MCF 10A (cell line): ENCODE results near the gene SLC2A8. TPM values are rescaled to one million over a fixed set of nuclear protein-coding genes. Genes with fewer than 3 reads are reported as not detected.

ENCODE experiments used
- BruUV-seq: library from RNA; stranded (reverse); fragments of 400-500 nt; replicated peaks from 2 replicates; lab custom pipeline; 2021; lab: Mats Ljungman, UMichigan
- CTCF ChIA-PET: fragments of 300-600 bp; sonication (Branson Sonifier 250); formaldehyde crosslinking; extraction: SDS; loops from one replicate; lab custom pipeline; 2021; ENCODE audit warnings: antibody characterized with exemption, inconsistent platforms; lab: Yijun Ruan, JAX
- POLR2A ChIA-PET: fragments of 300-600, 350-650 bp; sonication (Branson Sonifier 250); formaldehyde crosslinking; extraction: SDS; loops from one replicate; lab custom pipeline; 2020; ENCODE audit warnings: antibody characterized with exemption, inconsistent platforms; lab: Yijun Ruan, JAX
- DNase-seq: peaks from one replicate; pipeline ENCODE4 v3.0.0-alpha.2; 2018; ENCODE audit not compliant: unreplicated experiment
- H3K27ac Mint-ChIP-seq: one replicate; pipeline ENCODE4 v1.8.0; 2022; ENCODE audit warnings: mild to moderate bottlenecking, low read depth, mixed read lengths; ENCODE audit not compliant: unreplicated experiment
- H3K27me3 Mint-ChIP-seq: one replicate; pipeline ENCODE4 v1.8.0; 2022; ENCODE audit warnings: mixed read lengths; ENCODE audit not compliant: insufficient read depth, unreplicated experiment
- H3K36me3 Mint-ChIP-seq: one replicate; pipeline ENCODE4 v1.8.0; 2022; ENCODE audit warnings: mild to moderate bottlenecking, moderate library complexity, mixed read lengths; ENCODE audit not compliant: insufficient read depth, unreplicated experiment
- H3K4me1 Mint-ChIP-seq: one replicate; pipeline ENCODE4 v1.8.0; 2022; ENCODE audit warnings: mixed read lengths; ENCODE audit not compliant: insufficient read depth, unreplicated experiment
- H3K4me3 Mint-ChIP-seq: one replicate; pipeline ENCODE4 v1.8.0; 2022; ENCODE audit warnings: mild to moderate bottlenecking, moderate library complexity, mixed read lengths; ENCODE audit not compliant: unreplicated experiment
- H3K9me3 Mint-ChIP-seq: one replicate; pipeline ENCODE4 v1.8.0; 2022; ENCODE audit warnings: mixed read lengths; ENCODE audit not compliant: unreplicated experiment
- intact Hi-C: fragments of 100-400 bp; cut with micrococcal nuclease; formaldehyde crosslinking; loops from 2 replicates; pipeline ENCODE4 v1.14.1; 2022
- total RNA-seq: library from RNA; stranded (reverse); gene quantifications from 2 replicates; pipeline ENCODE4 v1.2.3, GENCODE V29; 2022
- TF ChIP-seq, protein P1 (sequence below): fragments of 200-600 bp; IDR thresholded peaks from one replicate; pipeline ENCODE4 v1.8.0; 2022; ENCODE audit warnings: antibody characterized with exemption, mild to moderate bottlenecking; ENCODE audit not compliant: unreplicated experiment

Gene SLC2A8
- total RNA-seq, 1 experiment from 2014 or later, result 14.0 TPM

DNA sequence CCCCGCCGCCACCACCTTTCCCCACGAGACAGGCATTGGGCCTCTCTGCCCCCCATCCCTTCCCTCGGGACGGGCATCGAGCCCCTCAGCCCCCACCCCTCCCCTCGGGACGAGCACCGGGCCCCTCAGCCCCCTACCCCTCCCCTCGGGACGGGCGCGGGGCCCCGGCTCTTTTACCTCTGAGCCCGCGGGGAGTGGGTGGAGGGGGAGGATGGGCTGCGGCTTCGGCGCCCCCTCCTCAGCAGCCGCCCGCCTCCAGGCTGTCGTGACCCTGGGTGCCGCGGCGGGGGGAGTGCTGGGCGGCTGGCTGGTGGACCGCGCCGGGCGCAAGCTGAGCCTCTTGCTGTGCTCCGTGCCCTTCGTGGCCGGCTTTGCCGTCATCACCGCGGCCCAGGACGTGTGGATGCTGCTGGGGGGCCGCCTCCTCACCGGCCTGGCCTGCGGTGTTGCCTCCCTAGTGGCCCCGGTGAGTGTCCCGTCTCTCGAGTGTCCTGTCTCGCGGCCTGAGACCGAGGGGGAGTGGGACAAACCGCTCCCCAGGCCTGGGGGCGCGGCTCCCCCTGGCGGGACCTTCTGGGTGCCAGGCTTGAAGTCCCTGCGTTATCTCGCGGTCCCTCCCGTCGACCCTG lies 791 bp downstream of the SLC2A8 start:
- intact Hi-C loops, result loop anchor here (1.0 to 2.0 kb wide), 5 partner anchors 36 to 457 kb away; no protein-coding TSS in a partner anchor
- CTCF ChIA-PET, result interaction anchor here (0.6 to 1.6 kb wide), 7 partner anchors 10 to 473 kb away, joined by 3 to 10 read pairs (median 3); no protein-coding TSS in a partner anchor
- peak; percentile 22 for DNase-seq
- TF ChIP-seq, protein P1, sequence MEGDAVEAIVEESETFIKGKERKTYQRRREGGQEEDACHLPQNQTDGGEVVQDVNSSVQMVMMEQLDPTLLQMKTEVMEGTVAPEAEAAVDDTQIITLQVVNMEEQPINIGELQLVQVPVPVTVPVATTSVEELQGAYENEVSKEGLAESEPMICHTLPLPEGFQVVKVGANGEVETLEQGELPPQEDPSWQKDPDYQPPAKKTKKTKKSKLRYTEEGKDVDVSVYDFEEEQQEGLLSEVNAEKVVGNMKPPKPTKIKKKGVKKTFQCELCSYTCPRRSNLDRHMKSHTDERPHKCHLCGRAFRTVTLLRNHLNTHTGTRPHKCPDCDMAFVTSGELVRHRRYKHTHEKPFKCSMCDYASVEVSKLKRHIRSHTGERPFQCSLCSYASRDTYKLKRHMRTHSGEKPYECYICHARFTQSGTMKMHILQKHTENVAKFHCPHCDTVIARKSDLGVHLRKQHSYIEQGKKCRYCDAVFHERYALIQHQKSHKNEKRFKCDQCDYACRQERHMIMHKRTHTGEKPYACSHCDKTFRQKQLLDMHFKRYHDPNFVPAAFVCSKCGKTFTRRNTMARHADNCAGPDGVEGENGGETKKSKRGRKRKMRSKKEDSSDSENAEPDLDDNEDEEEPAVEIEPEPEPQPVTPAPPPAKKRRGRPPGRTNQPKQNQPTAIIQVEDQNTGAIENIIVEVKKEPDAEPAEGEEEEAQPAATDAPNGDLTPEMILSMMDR, result peak; percentile 40
- H3K27me3 Mint-ChIP-seq, result no peaks in the 10 kb centered on the region
- H3K4me1 Mint-ChIP-seq, result peaks cover 4% of the 10 kb centered on the region
- H3K9me3 Mint-ChIP-seq, result no peaks in the 10 kb centered on the region
- H3K27ac Mint-ChIP-seq, result no peak overlapping the region
- POLR2A ChIA-PET, result interaction anchor here (0.7 to 2.8 kb wide), 10 partner anchors 9 to 183 kb away, joined by 3 to 35 read pairs (median 7); partner anchors contain the start of gene ZNF79
- H3K4me3 Mint-ChIP-seq, result peak overlapping the region; percentile 74
- H3K36me3 Mint-ChIP-seq, result peaks cover 10% of the 10 kb centered on the region
- BruUV-seq, result no TSS peak

DNA sequence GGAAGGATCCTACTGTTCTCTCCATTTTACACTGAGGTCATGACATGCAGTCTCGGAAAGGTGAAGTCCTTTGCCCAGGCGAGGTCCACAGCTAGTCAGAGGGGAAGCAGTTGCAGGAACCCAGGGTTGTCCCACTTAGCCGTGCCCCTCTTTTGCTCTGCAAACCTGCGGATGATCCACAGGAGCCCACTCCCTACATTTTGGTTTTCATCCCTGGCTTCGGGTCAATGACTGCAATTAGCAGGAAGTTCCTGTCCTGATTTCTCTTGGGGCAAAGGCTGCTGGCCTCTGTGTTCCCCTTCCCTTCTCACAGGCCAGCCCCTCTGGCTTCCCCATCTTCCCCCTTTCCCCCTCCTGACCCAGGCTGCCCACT lies 1.3 kb downstream of the SLC2A8 start:
- intact Hi-C loops, result loop anchor here (1.0 kb wide), 1 partner anchor 114 kb away; no protein-coding TSS in a partner anchor
- Mint-ChIP-seq H3K27ac (no peak overlapping the region), H3K4me1 (peaks cover 4% of the 10 kb centered on the region), H3K4me3 (peak overlapping the region; percentile 74), H3K36me3 (peaks cover 10% of the 10 kb centered on the region), H3K9me3 (no peaks in the 10 kb centered on the region), H3K27me3 (no peaks in the 10 kb centered on the region)
- TF ChIP-seq, protein P1, result no peak
- ChIA-PET POLR2A (interaction anchor here (0.7 to 2.8 kb wide), 3 partner anchors 9 to 89 kb away, joined by 3 to 16 read pairs (median 9); no protein-coding TSS in a partner anchor), CTCF (interaction anchor here (0.7 to 1.0 kb wide), 5 partner anchors 9 to 192 kb away, joined by 3 to 7 read pairs (median 3); no protein-coding TSS in a partner anchor)
- BruUV-seq, result no TSS peak
- no peak for DNase-seq

DNA sequence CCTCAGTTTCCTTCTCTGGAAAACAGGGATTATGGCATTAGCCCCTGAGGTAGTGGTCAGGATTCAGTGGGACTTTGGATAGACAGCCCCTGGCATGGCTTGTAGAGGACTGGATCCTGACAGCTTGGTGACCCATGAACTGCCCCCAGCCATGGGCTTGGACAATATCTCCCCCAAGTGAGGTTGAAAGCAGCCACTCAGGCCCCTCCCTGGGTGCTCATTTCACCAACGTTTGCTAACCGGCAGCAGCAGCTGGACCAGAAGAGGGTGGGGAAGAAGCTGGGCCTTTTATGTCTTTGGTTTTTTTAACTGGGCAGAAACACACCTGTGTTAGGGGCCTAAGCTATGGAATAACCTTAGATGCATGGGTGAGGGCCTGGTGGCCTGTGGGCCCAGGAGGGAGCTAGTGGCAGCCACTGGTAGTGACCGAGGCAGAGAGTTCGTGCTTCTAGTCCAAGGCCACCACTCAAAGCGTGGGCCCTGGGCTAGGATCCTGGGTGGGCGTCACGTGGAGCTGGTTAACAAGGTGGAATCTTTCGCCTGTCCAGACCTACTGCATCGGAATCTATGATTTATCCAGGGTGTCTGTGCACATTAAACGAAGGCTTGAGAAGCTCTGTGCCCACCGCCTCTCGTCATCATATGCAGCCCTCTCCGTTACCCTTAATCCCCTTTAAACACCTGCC lies 1.9 kb downstream of the SLC2A8 start:
- Mint-ChIP-seq H3K4me3 (peak overlapping the region; percentile 74), H3K4me1 (peaks cover 4% of the 10 kb centered on the region), H3K36me3 (peaks cover 10% of the 10 kb centered on the region), H3K27me3 (no peaks in the 10 kb centered on the region), H3K27ac (no peak overlapping the region), H3K9me3 (no peaks in the 10 kb centered on the region)
- TSS peak; percentile 37 for BruUV-seq
- TF ChIP-seq, protein P1, result no peak
- ChIA-PET POLR2A (interaction anchor here (0.7 to 2.8 kb wide), 4 partner anchors 8 to 90 kb away, joined by 3 to 12 read pairs (median 8); partner anchors contain the start of gene ZNF79), CTCF (interaction anchor here (0.6 to 1.1 kb wide), 10 partner anchors 9 to 198 kb away, joined by 3 to 7 read pairs (median 3); no protein-coding TSS in a partner anchor)
- intact Hi-C loops, result loop anchor here (1.0 kb wide), 1 partner anchor 115 kb away; no protein-coding TSS in a partner anchor
- DNase-seq, result no peak
